C4-2B (cell line): ENCODE measurements around the gene ACTL6B.

Experiments used
- ZFX ChIP-seq: fragments of 450-650 bp; IDR thresholded peaks from 2 replicates; pipeline ENCODE4 v1.6.1; 2017
- TF ChIP-seq, protein P1 (sequence below): fragments of 450-650 bp; conservative IDR thresholded peaks from 2 replicates; pipeline ENCODE4 v1.5.1; 2017; ENCODE audit warnings: mild to moderate bottlenecking

GRCh38 chr7:100674411-100675104, 18.3 kb upstream of the ACTL6B start:
- TF ChIP-seq, protein P1, sequence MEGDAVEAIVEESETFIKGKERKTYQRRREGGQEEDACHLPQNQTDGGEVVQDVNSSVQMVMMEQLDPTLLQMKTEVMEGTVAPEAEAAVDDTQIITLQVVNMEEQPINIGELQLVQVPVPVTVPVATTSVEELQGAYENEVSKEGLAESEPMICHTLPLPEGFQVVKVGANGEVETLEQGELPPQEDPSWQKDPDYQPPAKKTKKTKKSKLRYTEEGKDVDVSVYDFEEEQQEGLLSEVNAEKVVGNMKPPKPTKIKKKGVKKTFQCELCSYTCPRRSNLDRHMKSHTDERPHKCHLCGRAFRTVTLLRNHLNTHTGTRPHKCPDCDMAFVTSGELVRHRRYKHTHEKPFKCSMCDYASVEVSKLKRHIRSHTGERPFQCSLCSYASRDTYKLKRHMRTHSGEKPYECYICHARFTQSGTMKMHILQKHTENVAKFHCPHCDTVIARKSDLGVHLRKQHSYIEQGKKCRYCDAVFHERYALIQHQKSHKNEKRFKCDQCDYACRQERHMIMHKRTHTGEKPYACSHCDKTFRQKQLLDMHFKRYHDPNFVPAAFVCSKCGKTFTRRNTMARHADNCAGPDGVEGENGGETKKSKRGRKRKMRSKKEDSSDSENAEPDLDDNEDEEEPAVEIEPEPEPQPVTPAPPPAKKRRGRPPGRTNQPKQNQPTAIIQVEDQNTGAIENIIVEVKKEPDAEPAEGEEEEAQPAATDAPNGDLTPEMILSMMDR = no peak
- TF ChIP-seq ZFX = peak; percentile 86
